HepG2 (cell line): ENCODE data around the gene CCNB1. TPM values are rescaled to one million over a fixed set of nuclear protein-coding genes. Genes with fewer than 3 reads are reported as not detected.

ENCODE experiments used
- ARID3A ChIP-seq: IDR thresholded peaks from 2 replicates; pipeline ENCODE4 v1.6.1; 2012; ENCODE audit warnings: low read depth, low read length, improper control_type of control experiment
- ATF3 ChIP-seq: sonication (generic); formaldehyde crosslinking; IDR thresholded peaks from 2 replicates; pipeline ENCODE4 v1.4.0; 2020; ENCODE audit warnings: missing genetic modification reagents
- EP300 ChIP-seq, 3 experiments: sonication (generic) in 1 of 3; formaldehyde crosslinking in 1 of 3; IDR thresholded peaks; 2 replicates each; pipeline versions ENCODE4 v1.5.1 to v1.6.1; 2011 to 2020; ENCODE audit warnings: low read depth in 2 of 3, low read length in 2 of 3, borderline replicate concordance in 1 of 3, improper control_type of control experiment in 1 of 3, mild to moderate bottlenecking in 1 of 3, missing genetic modification reagents in 1 of 3, moderate library complexity in 1 of 3
- ETV5 ChIP-seq: IDR thresholded peaks from 2 replicates; pipeline ENCODE4 v1.6.1; 2018; ENCODE audit warnings: missing biosample characterization, missing genetic modification reagents, inconsistent platforms, borderline replicate concordance
- FOSL2 ChIP-seq: sonication (generic); formaldehyde crosslinking; IDR thresholded peaks from 2 replicates; pipeline ENCODE4 v1.4.0; 2020; ENCODE audit warnings: missing genetic modification reagents
- GFI1 ChIP-seq: sonication (generic); formaldehyde crosslinking; IDR thresholded peaks from 2 replicates; pipeline ENCODE4 v1.5.0; 2020; ENCODE audit warnings: missing genetic modification reagents, mild to moderate bottlenecking, borderline replicate concordance
- JUND ChIP-seq: sonication (generic); formaldehyde crosslinking; IDR thresholded peaks from 2 replicates; pipeline ENCODE4 v1.8.0; 2022; ENCODE audit warnings: mild to moderate bottlenecking, missing genetic modification reagents
- ZBTB21 ChIP-seq: sonication (generic); formaldehyde crosslinking; IDR thresholded peaks from 2 replicates; pipeline ENCODE4 v1.4.0; 2020; ENCODE audit warnings: missing genetic modification reagents
- ZMYM4 ChIP-seq: sonication (generic); formaldehyde crosslinking; IDR thresholded peaks from 2 replicates; pipeline ENCODE4 v1.8.1; 2023; ENCODE audit warnings: mild to moderate bottlenecking, missing genetic modification reagents
- ZNF407 ChIP-seq: sonication (generic); formaldehyde crosslinking; IDR thresholded peaks from one replicate; pipeline ENCODE4 v1.5.1; 2020; ENCODE audit warnings: mild to moderate bottlenecking, missing genetic modification reagents; ENCODE audit errors: not compliant biosample characterization
- ZNF607 ChIP-seq: sonication (generic); formaldehyde crosslinking; IDR thresholded peaks from 2 replicates; pipeline ENCODE4 v1.5.1; 2020; ENCODE audit warnings: missing genetic modification reagents, mild to moderate bottlenecking, borderline replicate concordance
- ZNF720 ChIP-seq: sonication (generic); formaldehyde crosslinking; IDR thresholded peaks from 2 replicates; pipeline ENCODE4 v1.4.0; 2020; ENCODE audit warnings: missing genetic modification reagents
- polyA plus RNA-seq, 8 experiments: library from polyadenylated mRNA; depleted of rRNA in 3 of 8; stranded (reverse) in 7 of 8; unstranded in 1 of 8; fragments of >200 nt; fragmentation: Illumina TruSeq in 4 of 8; extraction: Trizol in 4 of 8; gene quantifications; 2 replicates each; pipeline versions ENCODE4 v1.2.1 to v1.2.3, GENCODE V29; 2011 to 2016; ENCODE audit warnings: low read depth in 4 of 8, missing spikeins in 1 of 8, mixed read lengths in 1 of 8; ENCODE audit not compliant: insufficient read depth in 1 of 8
- total RNA-seq, 5 experiments: library from RNA; depleted of rRNA; stranded (reverse); fragments of >200 nt; fragmentation: Illumina TruSeq; extraction: Trizol; gene quantifications; 2 replicates each; pipeline ENCODE4 v1.2.3, GENCODE V29; 2016; ENCODE audit warnings: low read depth in 1 of 5
- TF ChIP-seq, protein P1 (sequence below): sonication (generic); formaldehyde crosslinking; IDR thresholded peaks from 2 replicates; pipeline ENCODE4 v1.5.1; 2020; ENCODE audit warnings: mild to moderate bottlenecking, missing genetic modification reagents, moderate library complexity
- TF ChIP-seq, protein P2 (sequence below): conservative IDR thresholded peaks from 2 replicates; pipeline ENCODE4 v1.6.1; 2018; ENCODE audit warnings: missing genetic modification reagents

The CCNB1 gene
- total and polyA plus RNA-seq, 2 of the 13 experiments (the other 11 are each of a cell fraction or from before 2014, with no cell fraction given), result 82.3 to 316 TPM

GRCh38 chr5:69206528-69207190 lies 39.7 kb downstream of the CCNB1 start (continued):
- peak; percentile 54; the same call in 1 of the 2 replicates for TF ChIP-seq ARID3A
- TF ChIP-seq GFI1 (CRISPR knock-in tag), result peak; percentile 71
- TF ChIP-seq ZMYM4 (CRISPR knock-in tag), result no peak
- TF ChIP-seq, protein P1, sequence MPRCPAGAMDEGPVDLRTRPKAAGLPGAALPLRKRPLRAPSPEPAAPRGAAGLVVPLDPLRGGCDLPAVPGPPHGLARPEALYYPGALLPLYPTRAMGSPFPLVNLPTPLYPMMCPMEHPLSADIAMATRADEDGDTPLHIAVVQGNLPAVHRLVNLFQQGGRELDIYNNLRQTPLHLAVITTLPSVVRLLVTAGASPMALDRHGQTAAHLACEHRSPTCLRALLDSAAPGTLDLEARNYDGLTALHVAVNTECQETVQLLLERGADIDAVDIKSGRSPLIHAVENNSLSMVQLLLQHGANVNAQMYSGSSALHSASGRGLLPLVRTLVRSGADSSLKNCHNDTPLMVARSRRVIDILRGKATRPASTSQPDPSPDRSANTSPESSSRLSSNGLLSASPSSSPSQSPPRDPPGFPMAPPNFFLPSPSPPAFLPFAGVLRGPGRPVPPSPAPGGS (CRISPR knock-in tag), result no peak
- TF ChIP-seq ZNF720 (CRISPR knock-in tag), result no peak
- peak; percentile 92 for TF ChIP-seq FOSL2 (CRISPR knock-in tag)
- TF ChIP-seq ZNF607 (CRISPR knock-in tag), result no peak
- TF ChIP-seq ATF3 (CRISPR knock-in tag), result 0 out of 2 replicates have a peak, but pooled peaks have one; percentile 22
- TF ChIP-seq ZBTB21 (CRISPR knock-in tag), result no peak
- 0 out of 2 replicates have a peak, but pooled peaks have one; percentile 28 for TF ChIP-seq JUND
- 0 out of 4 replicates have a peak, but pooled peaks of 1 of the 2 experiments have one; percentile 23 for TF ChIP-seq EP300 (IDR thresholded peaks at IDR 0.05; ENCODE audit: low read depth in 2 of 2, low read length in 2 of 2)
- no peak for TF ChIP-seq EP300 (CRISPR knock-in tag; IDR thresholded peaks at IDR 0.05; ENCODE audit: borderline replicate concordance)
- TF ChIP-seq, protein P2, sequence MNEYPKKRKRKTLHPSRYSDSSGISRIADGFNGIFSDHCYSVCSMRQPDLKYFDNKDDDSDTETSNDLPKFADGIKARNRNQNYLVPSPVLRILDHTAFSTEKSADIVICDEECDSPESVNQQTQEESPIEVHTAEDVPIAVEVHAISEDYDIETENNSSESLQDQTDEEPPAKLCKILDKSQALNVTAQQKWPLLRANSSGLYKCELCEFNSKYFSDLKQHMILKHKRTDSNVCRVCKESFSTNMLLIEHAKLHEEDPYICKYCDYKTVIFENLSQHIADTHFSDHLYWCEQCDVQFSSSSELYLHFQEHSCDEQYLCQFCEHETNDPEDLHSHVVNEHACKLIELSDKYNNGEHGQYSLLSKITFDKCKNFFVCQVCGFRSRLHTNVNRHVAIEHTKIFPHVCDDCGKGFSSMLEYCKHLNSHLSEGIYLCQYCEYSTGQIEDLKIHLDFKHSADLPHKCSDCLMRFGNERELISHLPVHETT (CRISPR knock-in tag), result no peak
- TF ChIP-seq ETV5 (CRISPR knock-in tag), result no peak
- TF ChIP-seq ZNF407 (CRISPR knock-in tag), result no peak
